ENCODE data around the gene BMPR1B. TPM values are rescaled to one million over a fixed set of nuclear protein-coding genes. Genes with fewer than 3 reads are reported as not detected.

Gene BMPR1B
- total and polyA plus RNA-seq, 2 of the 8 experiments (the other 6 are each of a cell fraction or from before 2014, with no cell fraction given), result 0.14 to 1.1 TPM

- TF ChIP-seq SAP30 (IDR thresholded peaks at IDR 0.05; ENCODE audit: insufficient read depth, insufficient replicate concordance, low read length), result no peak
Measured at GRCh38 chr4:94762326-94762725, 4.6 kb downstream of the BMPR1B start (continued).

Data from H1 (cell line).